ENCODE measurements around the gene BBS2. TPM values are rescaled to one million over a fixed set of nuclear protein-coding genes. Genes with fewer than 3 reads are reported as not detected.

BBS2 gene
- total RNA-seq, 1 experiment from 2014 or later, result 24.0 TPM

GRCh38 chr16:56505181-56505580 is 14.6 kb downstream of the BBS2 start:
- H3K27ac ChIP-seq (ENCODE audit: low read length), result no peak overlapping the region
- no TSS peak for BruUV-seq (replicated peaks)
- no peaks in the 10 kb centered on the region for H3K27me3 ChIP-seq (ENCODE audit: control insufficient read depth, insufficient read depth, low read length)
- no peak for TF ChIP-seq REST (IDR thresholded peaks at IDR 0.05; ENCODE audit: insufficient read depth in 1 of 2, low read depth in 2 of 2, low read length in 1 of 2)
- ATAC-seq (no peak), DNase-seq (ENCODE audit: low read depth, low spot score) (no peak)
- CTCF ChIA-PET, result no interaction called here
- H3K4me1 ChIP-seq (ENCODE audit: control insufficient read depth, insufficient read depth, low read length), result no peaks in the 10 kb centered on the region
- no peak overlapping the region for H3K4me3 ChIP-seq (ENCODE audit: low read depth in 2 of 2, low read length in 2 of 2)
- no peaks in the 10 kb centered on the region for H3K9me3 ChIP-seq (ENCODE audit: control insufficient read depth, insufficient read depth, low read depth, low read length)
- POLR2A ChIA-PET, result no interaction called here
- H3K36me3 ChIP-seq (ENCODE audit: control insufficient read depth, insufficient read depth, low read length), result peaks cover 4% of the 10 kb centered on the region
- in situ Hi-C loops (cut with HindIII; ENCODE audit: low pct_unique_long_range_greater_than_20kb, low sequenced_read_pairs) (no loop called here), intact Hi-C loops (cut with micrococcal nuclease; ENCODE audit: unreplicated experiment) (no loop called here)

GRCh38 chr16:56493815-56494214 is 26.0 kb downstream of the BBS2 start:
- ATAC-seq (no peak), DNase-seq (ENCODE audit: low read depth, low spot score) (no peak)
- Histone ChIP-seq H3K4me1 (ENCODE audit: control insufficient read depth, insufficient read depth, low read length) (no peaks in the 10 kb centered on the region), H3K27ac (ENCODE audit: low read length) (no peak overlapping the region), H3K36me3 (ENCODE audit: control insufficient read depth, insufficient read depth, low read length) (no peaks in the 10 kb centered on the region), H3K9me3 (ENCODE audit: control insufficient read depth, insufficient read depth, low read depth, low read length) (no peaks in the 10 kb centered on the region), H3K27me3 (ENCODE audit: control insufficient read depth, insufficient read depth, low read length) (no peaks in the 10 kb centered on the region), H3K4me3 (ENCODE audit: low read depth in 2 of 2, low read length in 2 of 2) (no peak overlapping the region)
- ChIA-PET CTCF (no interaction called here), POLR2A (interaction anchor here (0.7 kb wide), 1 partner anchor 64 kb away, joined by 8 read pairs; no protein-coding TSS in a partner anchor)
- TF ChIP-seq POLR2AphosphoS5 (IDR thresholded peaks at IDR 0.05; ENCODE audit: low read depth, low read length) (no peak), CTCF (IDR thresholded peaks at IDR 0.05) (no peak), SIN3A (IDR thresholded peaks at IDR 0.05; ENCODE audit: borderline replicate concordance, insufficient read depth, low read depth, low read length) (no peak), REST (IDR thresholded peaks at IDR 0.05; ENCODE audit: insufficient read depth in 1 of 2, low read depth in 2 of 2, low read length in 1 of 2) (no peak), TCF7L2 (IDR thresholded peaks at IDR 0.05; ENCODE audit: low read depth, low read length) (no peak)
- in situ Hi-C loops (cut with HindIII; ENCODE audit: low pct_unique_long_range_greater_than_20kb, low sequenced_read_pairs), result no loop called here
- no TSS peak for BruUV-seq (replicated peaks)
- intact Hi-C loops (cut with micrococcal nuclease; ENCODE audit: unreplicated experiment), result no loop called here
